Measurements from ENCODE around the gene EHMT1. TPM values are rescaled to one million over a fixed set of nuclear protein-coding genes. Genes with fewer than 3 reads are reported as not detected.

The EHMT1 gene
- total and polyA plus RNA-seq, 10 of the 15 experiments (the other 5 are each of a cell fraction or from before 2014, with no cell fraction given): 2.9 to 100 (median 48.1) TPM

DNA sequence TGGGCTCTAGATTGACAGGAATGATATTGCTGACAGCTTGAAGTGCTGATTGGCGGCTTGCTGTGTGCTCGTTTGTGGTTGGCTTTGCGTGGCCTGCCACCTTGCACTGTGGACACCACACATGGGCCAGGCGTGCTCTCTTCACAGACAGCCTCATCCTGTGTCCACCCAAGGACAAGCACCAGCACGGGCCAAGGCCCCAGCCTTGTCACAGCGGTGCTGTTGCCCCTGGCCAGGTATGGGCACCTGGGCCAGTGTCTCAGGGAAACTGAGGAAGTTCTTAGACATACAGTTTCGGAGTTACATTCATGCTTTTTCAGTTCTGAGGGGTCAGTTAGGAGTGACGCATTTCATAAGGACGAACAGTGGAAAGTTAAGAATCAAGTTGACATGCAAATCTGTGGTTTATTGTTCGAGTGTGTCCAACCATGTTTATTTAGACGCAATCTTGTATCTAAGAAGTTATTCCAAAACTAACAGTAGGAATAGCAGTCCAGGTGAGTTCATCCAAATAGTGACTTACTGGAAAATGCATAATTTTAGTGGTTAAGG lies 125.9 kb downstream of the EHMT1 start (continued):
- TF ChIP-seq ZZZ3 (IDR thresholded peaks at IDR 0.05; ENCODE audit: control insufficient read depth, insufficient read length, low read depth) (no peak), TCF7 (IDR thresholded peaks at IDR 0.05; ENCODE audit: borderline replicate concordance) (no peak), RAD51 (IDR thresholded peaks at IDR 0.05) (no peak), PAX8 (IDR thresholded peaks at IDR 0.05) (no peak), CREM (IDR thresholded peaks at IDR 0.05; ENCODE audit: low read depth) (peak; percentile 39; the same call in 1 of the 2 replicates), SMAD5 (IDR thresholded peaks at IDR 0.05; ENCODE audit: low read depth) (no peak), NRF1 (conservative IDR thresholded peaks at IDR 0.05; ENCODE audit: low read depth, low read length) (no peak), SMC3 (IDR thresholded peaks at IDR 0.05; ENCODE audit: borderline replicate concordance, low read length) (no peak), SREBF2 (IDR thresholded peaks at IDR 0.05; ENCODE audit: low read length) (no peak), RCOR1 (conservative IDR thresholded peaks at IDR 0.05; ENCODE audit: low read depth, low read length) (no peak), MTA2 (IDR thresholded peaks at IDR 0.05; ENCODE audit: low read depth) (peak; percentile 75; the same call in 1 of the 2 replicates), CHD4 (IDR thresholded peaks at IDR 0.05) (no peak), ZNF207 (IDR thresholded peaks at IDR 0.05; ENCODE audit: borderline replicate concordance) (no peak), LARP7 (IDR thresholded peaks at IDR 0.05) (peak; percentile 58), YBX1 (IDR thresholded peaks at IDR 0.05) (no peak), HDAC2 (IDR thresholded peaks at IDR 0.05) (no peak), EGR1 (IDR thresholded peaks at IDR 0.05; ENCODE audit: borderline replicate concordance in 1 of 2, low read depth in 2 of 2, low read length in 2 of 2) (no peak), MEF2B (IDR thresholded peaks at IDR 0.05; ENCODE audit: partially characterized antibody, poor library complexity, severe bottlenecking) (no peak), POU2F2 (IDR thresholded peaks at IDR 0.05; ENCODE audit: borderline replicate concordance, low read depth, low read length) (peak; percentile 98), WRNIP1 (IDR thresholded peaks at IDR 0.05; ENCODE audit: borderline replicate concordance, low read depth, low read length) (no peak)
- TF ChIP-seq, protein P1, sequence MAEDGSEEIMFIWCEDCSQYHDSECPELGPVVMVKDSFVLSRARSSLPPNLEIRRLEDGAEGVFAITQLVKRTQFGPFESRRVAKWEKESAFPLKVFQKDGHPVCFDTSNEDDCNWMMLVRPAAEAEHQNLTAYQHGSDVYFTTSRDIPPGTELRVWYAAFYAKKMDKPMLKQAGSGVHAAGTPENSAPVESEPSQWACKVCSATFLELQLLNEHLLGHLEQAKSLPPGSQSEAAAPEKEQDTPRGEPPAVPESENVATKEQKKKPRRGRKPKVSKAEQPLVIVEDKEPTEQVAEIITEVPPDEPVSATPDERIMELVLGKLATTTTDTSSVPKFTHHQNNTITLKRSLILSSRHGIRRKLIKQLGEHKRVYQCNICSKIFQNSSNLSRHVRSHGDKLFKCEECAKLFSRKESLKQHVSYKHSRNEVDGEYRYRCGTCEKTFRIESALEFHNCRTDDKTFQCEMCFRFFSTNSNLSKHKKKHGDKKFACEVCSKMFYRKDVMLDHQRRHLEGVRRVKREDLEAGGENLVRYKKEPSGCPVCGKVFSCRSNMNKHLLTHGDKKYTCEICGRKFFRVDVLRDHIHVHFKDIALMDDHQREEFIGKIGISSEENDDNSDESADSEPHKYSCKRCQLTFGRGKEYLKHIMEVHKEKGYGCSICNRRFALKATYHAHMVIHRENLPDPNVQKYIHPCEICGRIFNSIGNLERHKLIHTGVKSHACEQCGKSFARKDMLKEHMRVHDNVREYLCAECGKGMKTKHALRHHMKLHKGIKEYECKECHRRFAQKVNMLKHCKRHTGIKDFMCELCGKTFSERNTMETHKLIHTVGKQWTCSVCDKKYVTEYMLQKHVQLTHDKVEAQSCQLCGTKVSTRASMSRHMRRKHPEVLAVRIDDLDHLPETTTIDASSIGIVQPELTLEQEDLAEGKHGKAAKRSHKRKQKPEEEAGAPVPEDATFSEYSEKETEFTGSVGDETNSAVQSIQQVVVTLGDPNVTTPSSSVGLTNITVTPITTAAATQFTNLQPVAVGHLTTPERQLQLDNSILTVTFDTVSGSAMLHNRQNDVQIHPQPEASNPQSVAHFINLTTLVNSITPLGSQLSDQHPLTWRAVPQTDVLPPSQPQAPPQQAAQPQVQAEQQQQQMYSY (CRISPR knock-in tag; IDR thresholded peaks at IDR 0.05): peak; percentile 63; the same call in 1 of the 2 replicates
- TF ChIP-seq, protein P2, sequence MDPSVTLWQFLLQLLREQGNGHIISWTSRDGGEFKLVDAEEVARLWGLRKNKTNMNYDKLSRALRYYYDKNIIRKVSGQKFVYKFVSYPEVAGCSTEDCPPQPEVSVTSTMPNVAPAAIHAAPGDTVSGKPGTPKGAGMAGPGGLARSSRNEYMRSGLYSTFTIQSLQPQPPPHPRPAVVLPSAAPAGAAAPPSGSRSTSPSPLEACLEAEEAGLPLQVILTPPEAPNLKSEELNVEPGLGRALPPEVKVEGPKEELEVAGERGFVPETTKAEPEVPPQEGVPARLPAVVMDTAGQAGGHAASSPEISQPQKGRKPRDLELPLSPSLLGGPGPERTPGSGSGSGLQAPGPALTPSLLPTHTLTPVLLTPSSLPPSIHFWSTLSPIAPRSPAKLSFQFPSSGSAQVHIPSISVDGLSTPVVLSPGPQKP (IDR thresholded peaks at IDR 0.05; ENCODE audit: low read depth, low read length): no peak
- TF ChIP-seq, protein P3, sequence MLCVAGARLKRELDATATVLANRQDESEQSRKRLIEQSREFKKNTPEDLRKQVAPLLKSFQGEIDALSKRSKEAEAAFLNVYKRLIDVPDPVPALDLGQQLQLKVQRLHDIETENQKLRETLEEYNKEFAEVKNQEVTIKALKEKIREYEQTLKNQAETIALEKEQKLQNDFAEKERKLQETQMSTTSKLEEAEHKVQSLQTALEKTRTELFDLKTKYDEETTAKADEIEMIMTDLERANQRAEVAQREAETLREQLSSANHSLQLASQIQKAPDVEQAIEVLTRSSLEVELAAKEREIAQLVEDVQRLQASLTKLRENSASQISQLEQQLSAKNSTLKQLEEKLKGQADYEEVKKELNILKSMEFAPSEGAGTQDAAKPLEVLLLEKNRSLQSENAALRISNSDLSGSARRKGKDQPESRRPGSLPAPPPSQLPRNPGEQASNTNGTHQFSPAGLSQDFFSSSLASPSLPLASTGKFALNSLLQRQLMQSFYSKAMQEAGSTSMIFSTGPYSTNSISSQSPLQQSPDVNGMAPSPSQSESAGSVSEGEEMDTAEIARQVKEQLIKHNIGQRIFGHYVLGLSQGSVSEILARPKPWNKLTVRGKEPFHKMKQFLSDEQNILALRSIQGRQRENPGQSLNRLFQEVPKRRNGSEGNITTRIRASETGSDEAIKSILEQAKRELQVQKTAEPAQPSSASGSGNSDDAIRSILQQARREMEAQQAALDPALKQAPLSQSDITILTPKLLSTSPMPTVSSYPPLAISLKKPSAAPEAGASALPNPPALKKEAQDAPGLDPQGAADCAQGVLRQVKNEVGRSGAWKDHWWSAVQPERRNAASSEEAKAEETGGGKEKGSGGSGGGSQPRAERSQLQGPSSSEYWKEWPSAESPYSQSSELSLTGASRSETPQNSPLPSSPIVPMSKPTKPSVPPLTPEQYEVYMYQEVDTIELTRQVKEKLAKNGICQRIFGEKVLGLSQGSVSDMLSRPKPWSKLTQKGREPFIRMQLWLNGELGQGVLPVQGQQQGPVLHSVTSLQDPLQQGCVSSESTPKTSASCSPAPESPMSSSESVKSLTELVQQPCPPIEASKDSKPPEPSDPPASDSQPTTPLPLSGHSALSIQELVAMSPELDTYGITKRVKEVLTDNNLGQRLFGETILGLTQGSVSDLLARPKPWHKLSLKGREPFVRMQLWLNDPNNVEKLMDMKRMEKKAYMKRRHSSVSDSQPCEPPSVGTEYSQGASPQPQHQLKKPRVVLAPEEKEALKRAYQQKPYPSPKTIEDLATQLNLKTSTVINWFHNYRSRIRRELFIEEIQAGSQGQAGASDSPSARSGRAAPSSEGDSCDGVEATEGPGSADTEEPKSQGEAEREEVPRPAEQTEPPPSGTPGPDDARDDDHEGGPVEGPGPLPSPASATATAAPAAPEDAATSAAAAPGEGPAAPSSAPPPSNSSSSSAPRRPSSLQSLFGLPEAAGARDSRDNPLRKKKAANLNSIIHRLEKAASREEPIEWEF (IDR thresholded peaks at IDR 0.05; ENCODE audit: insufficient replicate concordance, low read depth, low read length): no peak

Data from GM12878 (cell line).